Activated CD4-positive, CD25-positive, alpha-beta regulatory T cell (primary cell): ENCODE data around the gene RAB7A.
"Not testable (repeated sequence)": the region's sequence is repeated elsewhere in the genome, so short reads cannot be mapped to it uniquely, and the experiment has no call there.

Experiments
- DNase-seq, 4 experiments: peaks; one replicate each; lab custom pipeline; 2025; lab: John Stamatoyannopoulos, UW

The RAB7A gene

GRCh38 chr3:128712848-128713247 lies 13.1 kb upstream of the RAB7A start:
- DNase-seq = no peak

- no peak for DNase-seq
Measured at GRCh38 chr3:128714887-128715491, 11.0 kb upstream of the RAB7A start.

- DNase-seq = not testable (repeated sequence)
Measured at GRCh38 chr3:128718892-128719291, 7.1 kb upstream of the RAB7A start.

DNA sequence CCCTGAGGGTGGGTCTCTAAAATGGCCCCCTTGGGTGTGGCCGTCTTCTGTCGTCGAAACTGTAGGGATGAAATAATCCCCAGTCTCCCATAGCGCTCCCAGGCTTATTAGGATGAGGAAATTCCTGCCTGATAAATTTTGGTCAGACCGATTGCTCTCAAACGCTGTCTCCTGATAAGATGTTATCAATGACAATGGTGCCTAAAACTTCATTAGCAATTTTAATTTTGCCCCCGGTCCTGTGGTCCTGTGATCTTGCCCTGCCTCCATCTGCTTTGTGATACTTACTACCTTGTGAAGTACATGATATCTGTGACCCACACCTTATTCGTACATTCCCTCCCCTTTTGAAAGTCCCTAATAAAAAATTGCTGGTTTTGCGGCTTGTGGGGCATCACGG lies 5.1 kb upstream of the RAB7A start:
- no peak for DNase-seq

DNA sequence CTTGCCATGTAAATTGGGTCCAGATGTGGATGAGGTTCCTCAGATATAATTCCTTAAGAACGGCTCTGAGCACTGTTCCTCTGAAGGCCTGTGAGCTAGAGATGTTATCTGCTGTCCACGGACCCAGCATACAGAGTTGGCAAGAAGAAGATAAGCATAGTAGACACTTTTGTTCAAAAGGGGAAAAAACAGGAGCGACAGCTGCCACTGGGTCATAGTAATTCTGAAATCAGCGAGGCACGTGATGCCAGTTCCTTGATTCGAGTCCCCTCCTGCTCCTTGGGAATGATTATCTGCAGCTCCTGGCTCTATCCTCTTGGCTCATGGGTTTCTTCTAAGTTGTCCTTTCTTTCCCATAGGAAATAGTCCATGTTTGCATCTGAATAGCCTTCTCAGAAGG lies 2.5 kb upstream of the RAB7A start:
- DNase-seq = no peak

GRCh38 chr3:128725547-128726022 lies 398 bp upstream of the RAB7A start:
- DNase-seq = no peak

- DNase-seq = no peak
Measured at GRCh38 chr3:128727059-128727458, 1.1 kb downstream of the RAB7A start.

DNA sequence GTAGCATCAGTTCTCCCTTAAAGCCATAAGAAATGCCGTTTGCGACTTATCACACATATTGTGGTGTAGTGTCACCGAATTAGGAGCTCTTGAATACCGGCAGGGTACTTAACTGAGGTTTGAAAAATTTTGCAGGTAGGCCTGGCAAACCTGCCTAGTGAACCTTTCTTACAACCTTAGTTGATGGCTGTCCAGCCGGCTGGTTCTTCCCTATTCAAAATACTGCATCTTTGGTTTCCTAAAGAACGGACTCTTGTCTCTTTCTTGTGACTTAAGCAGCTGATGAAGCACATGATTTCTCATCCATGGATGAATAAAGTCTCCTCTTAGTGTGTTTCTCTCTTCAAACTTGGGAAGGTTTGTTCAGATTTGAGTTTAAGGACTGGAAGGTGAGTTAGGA lies 1.5 kb downstream of the RAB7A start:
- DNase-seq = no peak

- DNase-seq = no peak
Measured at GRCh38 chr3:128727996-128728395, 2.0 kb downstream of the RAB7A start.

DNA sequence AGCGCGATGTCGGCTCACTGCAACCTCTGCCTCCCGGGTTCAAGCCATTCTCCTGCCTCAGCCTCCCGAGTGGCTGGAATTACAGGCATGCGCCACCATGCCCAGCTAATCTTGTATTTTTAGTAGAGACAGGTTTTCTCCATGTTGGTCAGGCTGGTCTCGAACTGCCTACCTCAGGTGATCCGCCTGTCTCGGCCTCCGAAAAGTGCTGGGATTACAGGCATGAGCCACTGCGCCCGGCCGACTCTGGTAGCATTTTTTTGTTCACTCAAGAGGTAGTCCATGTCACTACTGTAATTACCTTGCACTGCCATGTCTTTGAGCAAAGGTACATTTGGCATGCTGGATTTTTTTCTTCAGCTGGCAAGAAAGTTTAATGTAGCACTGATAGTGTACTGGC lies 2.5 kb downstream of the RAB7A start:
- DNase-seq = not testable (repeated sequence)

DNA sequence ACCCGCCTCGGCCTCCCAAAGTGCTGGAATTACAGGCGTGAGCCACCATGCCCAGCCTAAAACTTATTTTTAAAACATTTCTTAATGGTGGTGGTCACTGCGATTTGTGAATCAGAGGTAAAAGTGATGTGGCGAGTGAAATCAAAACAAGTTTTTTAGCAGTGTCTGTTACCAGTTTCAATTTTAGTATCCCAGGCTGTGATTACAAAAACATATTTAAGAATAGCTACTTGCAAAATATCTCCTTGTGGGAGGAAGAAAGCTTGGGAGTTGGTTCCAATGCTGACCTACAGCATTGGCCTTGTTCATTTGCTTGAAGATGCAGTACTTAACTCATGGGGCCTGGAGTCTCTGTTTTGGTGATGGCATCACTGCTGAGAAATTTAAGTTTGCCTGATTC lies 4.5 kb downstream of the RAB7A start:
- no peak for DNase-seq

DNA sequence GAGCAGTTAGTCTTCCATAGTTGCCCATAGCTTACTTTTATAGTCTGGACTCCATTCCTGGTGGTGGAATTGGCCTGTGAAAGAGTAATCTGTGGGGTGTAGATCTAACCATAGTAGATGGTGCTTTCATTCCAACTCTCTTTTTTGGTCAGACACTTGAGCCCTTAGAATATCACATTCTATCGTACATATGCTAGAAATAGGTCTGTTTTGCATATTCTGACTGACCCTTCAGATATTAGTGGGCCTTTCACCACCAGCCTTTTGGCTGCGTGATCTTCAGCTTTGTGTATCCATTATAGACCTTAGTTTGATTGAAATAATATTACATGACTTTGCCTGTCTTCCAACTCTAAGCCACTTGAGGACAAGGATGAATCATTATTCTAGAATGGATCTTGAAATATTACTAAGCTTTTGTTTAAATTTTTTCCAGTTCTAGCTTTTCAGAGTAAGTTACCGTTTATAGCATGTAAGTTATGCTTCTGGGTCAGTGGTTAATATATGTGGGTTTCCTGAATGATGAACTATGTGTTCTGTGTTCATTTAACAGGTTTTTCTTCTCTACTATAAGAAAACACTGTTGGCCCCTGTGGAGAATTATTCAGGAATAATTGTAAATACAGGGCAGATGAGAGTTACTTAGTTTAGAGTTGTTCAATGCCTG lies 8.7 kb downstream of the RAB7A start:
- no peak for DNase-seq

- no peak for DNase-seq
Measured at GRCh38 chr3:128735287-128735686, 9.3 kb downstream of the RAB7A start.

DNA sequence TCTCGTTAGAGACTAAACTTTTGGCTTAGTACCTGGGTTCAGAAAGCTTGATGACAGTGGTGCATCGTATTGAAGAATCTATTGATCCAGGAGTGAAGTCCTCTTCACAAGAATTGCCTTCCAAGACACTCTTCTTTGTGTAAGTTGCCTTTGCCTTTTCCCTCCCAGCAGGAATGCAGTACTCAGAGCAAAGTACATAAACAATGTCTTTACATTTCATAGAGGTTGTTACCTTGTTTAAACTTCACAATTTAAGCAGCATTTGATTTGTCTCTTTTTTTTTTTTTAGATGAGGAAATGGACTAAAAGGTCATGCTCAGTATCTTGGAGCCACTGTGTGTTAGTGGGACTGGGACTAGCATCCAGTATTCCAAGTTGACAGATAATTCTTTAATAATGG lies 9.9 kb downstream of the RAB7A start:
- no peak for DNase-seq

DNA sequence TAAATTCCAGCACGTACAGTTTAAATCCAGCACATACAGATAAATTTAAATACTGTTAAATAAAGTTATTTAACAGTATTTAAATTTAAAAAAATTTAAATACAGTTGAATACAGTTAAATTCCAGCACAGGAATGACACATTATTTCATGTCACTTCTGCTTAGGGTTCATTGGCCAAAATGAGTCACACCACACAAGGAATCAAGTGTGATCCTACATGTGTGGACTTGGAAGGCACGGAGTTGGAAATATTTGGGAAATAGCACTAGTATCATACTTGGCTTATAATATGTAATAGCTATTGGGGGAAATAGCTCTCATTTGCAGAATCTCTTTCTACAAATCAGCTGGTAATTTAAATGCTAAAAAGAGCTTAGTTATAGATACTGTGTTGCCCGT lies 10.6 kb downstream of the RAB7A start:
- no peak for DNase-seq

DNA sequence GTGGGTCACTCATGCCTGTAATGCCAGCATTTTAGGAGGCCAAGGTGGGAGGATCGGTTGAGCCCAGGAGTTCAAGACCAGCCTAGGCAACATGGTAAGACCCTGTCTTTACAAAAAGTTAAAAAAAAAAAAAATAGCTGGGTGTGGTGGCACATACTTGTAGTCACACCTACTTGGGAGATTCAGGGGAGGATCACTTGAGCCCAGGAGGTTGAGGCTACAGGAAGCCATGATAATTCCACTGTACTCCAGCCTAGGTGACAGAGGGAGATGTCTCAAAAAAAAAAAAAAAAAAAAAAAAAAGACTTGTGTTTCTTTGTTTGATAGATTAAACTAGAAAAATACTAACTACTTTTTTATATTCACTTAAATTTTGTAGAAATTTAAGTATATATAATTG lies 14.6 kb downstream of the RAB7A start:
- no peak for DNase-seq

DNA sequence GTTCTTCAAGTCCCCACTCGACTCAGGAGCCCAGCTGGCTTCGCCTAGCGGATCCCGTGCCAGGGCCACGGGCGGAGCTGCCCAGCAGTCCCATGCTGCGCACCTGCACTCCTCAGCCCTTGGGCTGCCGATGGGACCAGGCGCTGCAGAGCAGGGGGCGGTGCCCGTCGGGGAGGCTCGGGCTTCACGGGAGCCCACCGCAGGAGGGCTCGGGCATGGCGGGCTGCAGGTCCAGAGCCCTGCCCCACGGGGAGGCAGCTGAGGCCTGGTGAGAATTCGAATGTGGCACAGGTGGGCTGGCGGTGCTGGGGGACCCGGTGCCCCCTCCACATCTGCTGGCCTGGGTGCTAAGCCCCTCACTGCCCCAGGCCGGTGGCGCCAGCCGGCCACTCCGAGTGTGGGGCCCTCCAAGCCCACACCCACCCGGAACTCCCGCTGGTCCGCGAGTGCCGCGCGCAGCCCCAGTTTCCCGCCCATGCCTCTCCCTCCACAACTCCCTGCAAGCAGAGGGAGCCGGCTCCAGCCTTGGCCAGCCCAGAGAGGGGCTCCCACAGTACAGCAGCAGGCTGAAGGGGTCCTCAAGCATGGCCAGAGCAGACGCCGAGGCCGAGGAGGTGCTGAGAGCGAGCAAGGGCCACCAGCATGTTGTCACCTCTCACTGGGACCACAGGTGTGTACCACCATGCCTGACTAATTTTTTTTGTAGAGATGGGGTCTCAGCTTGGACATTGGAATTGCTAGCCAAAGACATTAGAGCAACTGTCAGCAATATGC lies 17.0 kb downstream of the RAB7A start:
- no peak for DNase-seq

DNA sequence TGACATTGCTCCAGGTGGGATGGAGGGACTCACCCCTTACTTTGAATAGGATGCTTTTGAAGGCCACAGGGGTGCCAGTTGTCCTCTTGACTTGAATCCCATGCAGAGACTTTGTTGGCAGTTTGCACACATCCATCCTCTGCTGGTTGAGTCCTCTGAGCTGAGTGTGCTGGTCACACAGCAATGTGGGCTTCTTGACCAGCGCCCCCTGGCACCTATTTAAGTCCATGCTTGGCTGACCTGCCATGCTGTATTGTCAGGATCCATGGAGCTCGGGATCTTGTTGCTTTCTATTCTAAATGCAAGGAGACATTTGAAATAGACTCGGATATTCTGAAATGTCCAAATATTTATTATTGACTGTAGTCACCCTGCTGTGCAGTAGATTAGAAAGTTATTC lies 19.8 kb downstream of the RAB7A start:
- no peak for DNase-seq

DNA sequence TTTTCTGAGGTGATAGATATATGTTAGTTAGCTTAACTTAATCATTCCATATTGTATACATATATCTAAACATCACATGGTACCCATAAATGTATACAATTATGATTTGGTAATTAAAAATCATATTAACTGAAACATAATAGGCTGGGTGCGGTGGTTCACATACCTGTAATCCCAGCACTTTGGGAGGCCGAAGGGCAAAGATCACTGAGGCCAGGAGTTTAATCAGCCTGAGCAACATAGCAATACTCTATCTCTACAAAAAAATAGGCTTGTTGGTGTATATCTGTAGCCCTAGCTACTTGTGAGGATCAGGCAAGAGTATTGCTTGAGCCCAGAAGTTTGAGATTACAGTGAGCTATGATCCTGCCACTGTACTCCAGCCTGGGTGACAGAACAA lies 20.9 kb downstream of the RAB7A start:
- DNase-seq = no peak

- DNase-seq = no peak
Measured at GRCh38 chr3:128748557-128748956, 22.6 kb downstream of the RAB7A start.

GRCh38 chr3:128749035-128749434 lies 23.1 kb downstream of the RAB7A start:
- DNase-seq = no peak

GRCh38 chr3:128749561-128749960 lies 23.6 kb downstream of the RAB7A start:
- DNase-seq = not testable (repeated sequence)

GRCh38 chr3:128753715-128754114 lies 27.7 kb downstream of the RAB7A start:
- no peak for DNase-seq
